Measurements from ENCODE around the gene SRPRB.

Gene SRPRB

GRCh38 chr3:133849346-133849745, 43.7 kb downstream of the SRPRB start:
- DNase-seq = no peak

DNA sequence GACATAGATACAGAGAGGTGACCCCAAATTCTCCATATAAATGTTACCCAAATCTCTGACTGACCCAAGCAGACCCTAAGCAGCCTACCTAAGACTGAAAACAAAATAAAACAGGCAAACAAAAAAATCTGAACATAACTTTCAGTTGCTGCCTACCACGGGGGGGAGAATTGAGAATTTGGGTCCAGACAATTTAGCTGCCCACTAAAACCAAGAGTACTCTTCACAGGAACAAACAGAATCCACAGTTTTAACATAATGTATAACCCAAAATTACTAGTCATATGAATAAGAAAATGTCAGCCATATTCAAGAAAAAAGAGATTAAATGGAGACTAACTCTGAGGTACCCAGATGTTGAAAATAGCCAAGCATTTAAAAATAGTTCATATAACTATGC, 44.4 kb downstream of the SRPRB start:
- DNase-seq = no peak

GRCh38 chr3:133851266-133851906, 45.8 kb downstream of the SRPRB start:
- DNase-seq = no peak

GRCh38 chr3:133851931-133852330, 46.3 kb downstream of the SRPRB start:
- no peak for DNase-seq

DNA sequence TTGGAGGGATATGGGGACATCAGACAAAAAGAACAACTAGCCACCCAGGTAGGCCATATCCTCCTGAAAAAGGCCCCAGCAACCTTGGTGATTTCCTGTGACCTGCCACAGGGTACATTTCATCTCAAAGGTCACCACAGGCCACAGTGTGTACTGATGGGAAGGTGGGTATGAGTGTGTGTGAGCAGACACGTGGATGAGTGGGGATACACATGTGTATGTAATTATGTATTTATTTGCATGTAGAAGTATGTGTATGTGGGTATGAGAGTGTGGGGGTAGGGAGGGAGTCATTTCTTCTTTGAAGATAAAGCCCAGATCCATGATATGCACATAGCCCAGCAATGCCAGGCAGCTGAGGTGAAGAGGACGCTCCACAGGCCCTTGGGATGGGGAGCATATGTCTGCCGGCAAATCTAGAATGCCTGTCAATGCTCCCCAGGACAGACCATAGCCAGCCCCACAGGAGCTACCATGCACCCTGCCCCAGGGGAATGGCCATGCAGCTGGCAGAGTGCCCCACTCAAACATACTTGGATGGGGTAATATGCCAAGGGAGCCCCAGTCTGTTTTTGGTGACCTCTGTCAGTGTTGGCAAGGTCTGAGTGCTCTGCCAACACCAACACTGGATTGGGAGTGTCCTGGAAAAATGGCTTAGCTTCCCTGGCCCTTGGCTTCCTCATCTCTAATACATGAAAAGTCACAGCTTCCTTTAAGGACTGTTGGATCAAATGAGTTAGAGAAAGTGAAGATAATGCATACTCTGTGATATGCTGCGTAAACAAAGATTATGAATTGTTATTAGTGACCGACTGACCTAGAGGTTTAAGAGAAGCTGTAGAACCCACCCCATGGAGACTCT, 47.7 kb downstream of the SRPRB start:
- DNase-seq = no peak

- no peak for DNase-seq
Observed at GRCh38 chr3:133853925-133854227, 48.3 kb downstream of the SRPRB start.

DNA sequence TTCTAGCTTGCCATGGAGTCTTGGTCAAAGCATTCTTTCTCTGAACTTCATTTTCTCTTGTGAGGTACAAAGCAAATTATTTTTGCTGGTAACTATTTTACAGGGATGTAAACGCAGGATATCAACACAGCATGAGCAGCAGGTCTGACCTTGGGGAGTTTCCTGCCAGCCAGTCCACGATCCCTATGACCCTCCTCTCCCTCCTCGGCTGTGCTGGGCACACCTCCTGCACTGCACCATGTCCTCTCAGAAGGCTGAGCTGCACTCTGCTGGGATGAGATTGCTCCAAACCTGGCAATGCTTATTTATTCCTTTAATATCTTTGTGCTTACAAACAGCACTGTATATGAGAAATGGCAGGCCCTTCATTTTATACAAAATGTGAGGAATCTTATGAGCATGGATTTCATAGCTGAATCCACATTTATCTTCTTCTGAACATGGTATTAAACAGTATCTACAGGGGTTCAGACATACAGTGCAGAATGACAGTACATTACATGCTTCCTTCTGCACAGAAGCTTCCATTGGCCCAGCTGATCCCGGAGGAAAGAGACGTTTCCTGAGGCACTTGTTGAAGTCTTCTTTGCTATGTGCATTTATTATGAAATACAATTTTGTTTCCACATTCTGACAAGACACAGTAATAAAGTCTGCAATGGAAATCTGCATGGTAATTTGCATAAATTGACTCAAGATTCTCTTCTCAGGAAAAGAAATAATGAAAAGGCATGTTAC, 48.8 kb downstream of the SRPRB start:
- no peak for DNase-seq

DNA sequence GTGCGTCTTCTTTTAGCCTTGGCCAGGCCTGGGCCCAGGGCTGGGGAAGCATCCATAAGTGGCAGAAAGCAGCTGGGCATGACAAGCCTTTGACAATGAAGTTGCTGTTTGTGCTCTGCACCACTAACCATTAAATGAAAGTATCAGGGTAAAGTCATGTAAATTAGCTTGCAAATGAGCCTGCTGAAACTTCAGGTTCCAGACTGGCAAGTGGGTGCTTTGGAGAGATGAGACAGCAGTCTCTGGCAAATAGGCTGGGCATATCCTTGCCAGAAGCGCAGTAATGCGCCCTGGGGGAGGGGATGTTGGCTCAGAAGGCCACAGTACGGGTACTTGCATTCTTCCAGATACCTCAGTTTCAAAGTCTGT, 49.4 kb downstream of the SRPRB start:
- no peak for DNase-seq

- peak; percentile 8 for DNase-seq
Observed at GRCh38 chr3:133855772-133856171, 50.2 kb downstream of the SRPRB start.

DNA sequence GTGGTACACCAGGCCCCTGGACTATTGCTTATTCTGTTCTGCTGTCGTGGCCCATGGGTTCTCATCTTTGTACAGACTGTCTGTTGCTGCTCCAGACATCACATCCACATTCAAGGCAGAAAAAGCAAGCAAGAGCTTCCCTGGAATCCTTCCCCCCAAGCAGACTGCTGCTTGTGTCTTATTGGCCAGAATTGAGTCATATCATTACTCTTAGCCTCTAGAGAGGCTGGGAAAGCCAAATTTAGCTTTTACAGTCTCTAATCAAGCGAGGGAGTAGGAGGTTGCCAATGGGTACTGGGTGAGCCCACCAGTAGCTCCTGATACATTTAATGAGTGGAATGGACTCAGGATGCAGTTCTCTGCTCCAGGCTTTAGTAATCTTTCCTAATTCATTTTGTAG, 50.7 kb downstream of the SRPRB start:
- no peak for DNase-seq

DNA sequence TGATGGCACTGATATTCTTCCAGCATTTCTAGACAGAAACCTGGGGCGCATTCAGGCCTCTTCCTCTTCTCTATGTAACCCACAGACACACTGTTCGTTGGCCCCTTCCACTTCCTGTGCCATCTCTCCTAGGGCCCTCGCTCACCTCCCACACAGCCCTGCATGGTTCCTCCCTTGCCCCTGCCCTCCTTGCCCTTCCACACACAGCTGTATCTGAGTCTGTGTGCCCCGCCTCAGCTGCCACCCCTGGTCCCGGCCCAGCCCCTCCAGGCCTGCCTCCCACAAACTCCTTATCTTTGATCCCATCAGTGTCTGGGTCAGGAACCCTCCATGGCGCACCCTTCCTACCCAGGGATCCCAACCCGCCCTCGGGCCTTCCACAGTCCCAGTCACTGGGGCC, 52.2 kb downstream of the SRPRB start:
- DNase-seq = no peak

DNA sequence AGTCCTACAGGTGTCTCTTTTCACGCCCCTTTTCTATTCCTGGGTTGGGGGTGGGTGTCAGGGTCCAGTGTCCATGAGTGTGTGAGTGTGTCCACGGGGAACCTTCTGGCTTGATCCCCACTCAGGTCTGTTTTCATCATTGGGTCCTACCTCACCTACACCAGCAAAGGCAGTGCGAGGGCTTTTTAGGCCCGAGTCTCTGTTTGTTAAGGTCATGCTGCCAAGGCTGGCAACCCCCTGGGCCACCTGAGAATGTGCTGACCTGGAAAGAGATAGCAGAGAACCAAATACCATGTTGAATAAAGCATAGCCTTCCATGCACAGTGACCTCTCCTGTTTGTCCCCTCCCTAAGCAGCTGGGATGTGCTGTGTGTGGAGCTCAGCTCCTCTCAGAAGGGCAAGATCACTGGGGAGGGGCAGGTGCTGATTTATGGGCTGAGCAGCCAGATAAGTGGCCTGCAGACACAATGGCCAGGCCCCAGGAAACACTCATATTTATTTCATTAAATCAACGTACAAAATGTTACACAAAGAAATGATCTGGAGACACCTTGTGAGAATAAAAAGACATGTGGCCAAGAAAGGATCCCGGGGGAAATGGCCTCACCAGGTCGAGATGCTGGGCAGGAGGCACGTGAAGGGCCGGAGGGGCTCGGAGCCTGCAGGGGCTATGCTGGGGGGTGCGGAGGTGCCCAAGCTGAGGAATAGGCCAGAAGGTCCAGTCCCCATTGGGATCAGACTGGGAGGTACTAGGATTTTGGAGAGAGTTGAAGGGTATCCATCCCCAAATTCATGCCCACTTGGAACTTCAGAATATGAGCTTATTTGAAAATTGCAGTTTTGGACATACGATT, 54.0 kb downstream of the SRPRB start:
- DNase-seq = no peak

- no peak for DNase-seq
Observed at GRCh38 chr3:133860519-133860918, 54.9 kb downstream of the SRPRB start.

DNA sequence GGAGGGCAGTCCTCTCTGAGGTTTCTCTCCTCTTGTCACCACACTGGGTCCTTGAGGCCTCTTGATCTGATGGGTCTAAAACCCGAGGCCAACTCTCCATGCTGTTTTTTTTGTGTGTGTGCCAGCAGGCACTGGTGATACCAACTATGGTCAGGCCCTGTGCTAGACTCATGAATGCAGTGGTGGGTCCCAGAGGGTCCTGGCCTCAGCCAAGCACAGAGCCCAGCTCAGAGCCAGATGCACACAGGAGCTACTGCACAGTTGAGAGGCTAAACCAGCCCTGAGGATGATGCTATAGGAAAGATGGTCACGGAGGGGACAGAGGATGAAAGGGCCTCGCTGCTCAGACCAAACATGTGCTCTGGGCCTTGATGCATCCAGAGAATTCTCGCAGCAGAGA, 56.5 kb downstream of the SRPRB start:
- DNase-seq = no peak

DNA sequence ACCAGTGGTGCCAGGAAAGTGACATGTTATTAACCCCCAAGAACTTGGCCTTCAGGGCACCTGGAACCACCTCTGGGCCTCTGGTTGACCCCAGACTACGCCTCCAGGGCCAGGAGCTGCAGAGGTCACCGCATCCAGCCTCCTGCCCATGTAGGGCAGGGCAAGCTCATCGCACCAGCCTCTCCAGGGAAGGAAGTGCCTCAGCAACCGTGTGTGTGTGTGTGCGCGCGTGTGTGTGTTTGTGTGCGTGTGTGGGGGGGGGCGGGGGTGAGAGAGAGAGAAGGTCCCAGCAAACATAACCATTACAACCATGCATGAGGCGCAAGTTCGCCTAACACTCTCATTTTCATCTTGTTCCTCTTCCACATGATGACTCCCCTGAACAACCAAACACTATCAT, 58.3 kb downstream of the SRPRB start:
- no peak for DNase-seq

GRCh38 chr3:133864616-133865015, 59.0 kb downstream of the SRPRB start:
- no peak for DNase-seq

- DNase-seq = no peak
Observed at GRCh38 chr3:133865136-133865855, 59.7 kb downstream of the SRPRB start.

DNA sequence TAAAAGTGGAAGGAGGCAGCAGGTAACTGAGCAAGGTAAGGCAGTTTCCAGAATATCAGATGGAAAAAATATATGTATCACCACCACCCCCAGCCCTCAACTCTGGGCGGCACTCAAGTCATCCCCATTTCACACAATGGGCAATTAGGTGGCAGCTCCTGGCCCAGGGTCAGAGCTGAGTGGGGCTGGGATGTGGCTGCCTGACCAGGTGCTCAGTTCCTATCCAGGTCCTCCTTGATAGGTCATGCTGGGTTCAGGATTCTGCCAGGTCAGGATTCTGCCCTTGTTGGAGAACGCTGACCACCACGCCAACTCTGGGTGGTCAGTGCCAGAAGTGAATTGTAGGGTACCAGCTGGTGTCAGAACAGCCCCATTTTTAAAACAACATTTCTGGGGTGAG, 60.5 kb downstream of the SRPRB start:
- no peak for DNase-seq

DNA sequence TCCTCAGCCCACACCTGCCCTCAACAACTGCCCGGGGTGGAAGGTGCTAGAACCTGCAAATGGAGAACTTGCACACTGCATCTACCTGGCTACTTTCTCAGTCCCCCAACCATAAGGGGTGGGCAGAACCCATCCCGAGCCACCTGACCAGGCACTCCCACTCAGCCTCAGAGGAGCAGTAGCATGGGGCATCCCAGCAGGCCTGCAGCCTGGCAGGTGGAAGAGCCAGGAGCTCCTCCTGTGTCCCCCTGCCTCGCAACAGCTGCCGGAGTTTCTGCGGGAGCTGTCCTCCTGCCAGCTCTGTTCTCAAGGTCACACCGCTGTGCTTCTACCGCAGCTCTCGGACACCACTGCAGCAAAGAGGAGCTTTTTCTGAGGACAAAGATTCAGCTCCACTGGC, 62.6 kb downstream of the SRPRB start:
- DNase-seq = no peak

DNA sequence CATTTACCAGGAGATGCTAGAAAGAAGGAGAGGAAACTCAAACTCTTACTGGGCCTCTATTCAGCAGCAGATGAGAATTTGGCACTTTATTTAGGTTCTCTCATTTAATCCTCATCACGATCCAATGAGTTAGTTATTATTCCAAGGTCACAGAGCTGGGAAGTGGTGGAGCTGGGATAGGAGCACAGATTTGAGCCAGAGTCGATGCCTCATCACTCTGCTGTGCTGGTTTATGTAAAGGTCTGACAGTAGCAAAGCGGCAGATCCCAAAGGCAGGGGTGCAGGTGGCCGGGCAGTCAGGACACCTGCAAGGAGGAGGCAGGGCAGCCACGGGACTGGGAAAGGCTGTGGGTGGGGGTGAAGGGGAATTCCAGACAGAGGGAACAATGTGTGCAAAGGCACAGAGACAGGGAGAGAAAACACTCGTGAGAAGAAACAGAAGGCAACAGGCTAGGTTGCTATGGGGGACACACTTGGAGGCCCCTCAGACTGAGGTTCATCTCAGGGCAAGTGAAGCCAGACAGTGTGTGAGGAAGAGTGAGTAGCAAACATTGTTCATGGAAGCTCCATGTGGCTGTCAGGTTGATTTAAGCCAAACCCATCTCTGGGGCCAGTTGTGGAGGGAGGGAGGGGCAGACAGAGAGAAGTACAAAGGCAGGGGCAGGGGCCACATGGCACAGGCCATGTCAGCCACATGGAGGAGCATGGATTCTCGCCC, 63.3 kb downstream of the SRPRB start:
- DNase-seq = no peak

- DNase-seq = no peak
Observed at GRCh38 chr3:133869586-133869985, 64.0 kb downstream of the SRPRB start.

DNA sequence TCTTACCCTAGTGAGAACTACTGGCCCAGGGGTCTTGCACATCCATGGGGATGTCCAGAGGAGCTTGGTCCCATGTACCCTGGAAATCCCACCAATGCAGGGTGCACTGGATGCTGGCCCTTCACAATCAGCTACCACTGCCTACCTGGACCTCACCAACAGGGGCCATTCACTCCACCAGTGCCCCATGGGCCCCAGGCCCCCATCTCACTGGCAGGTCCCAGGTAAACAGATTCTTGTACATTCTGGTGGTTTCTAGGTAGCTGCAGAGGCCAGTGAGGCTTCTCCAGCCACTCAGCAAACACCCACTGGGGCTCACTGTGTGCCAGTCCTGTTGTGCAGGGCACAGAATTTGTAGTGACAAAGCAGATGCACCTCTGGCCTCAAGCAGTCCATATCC, 65.2 kb downstream of the SRPRB start:
- DNase-seq = no peak
